Muscle layer of duodenum (tissue), 2 donors: ENCODE data around the gene CIAO3.

Experiments
- H3K27ac ChIP-seq: one replicate; pipeline ENCODE4 v1.7.0; 2013; ENCODE audit warnings: mild to moderate bottlenecking, low read length
- H3K27me3 ChIP-seq: one replicate; pipeline ENCODE4 v1.7.0; 2013; ENCODE audit warnings: low read depth, mild to moderate bottlenecking, control low read depth, low read length
- H3K36me3 ChIP-seq, 2 donors: one replicate each; pipeline ENCODE4 v1.7.0; 2013; ENCODE audit warnings: low read length in 2 of 2, control low read depth in 1 of 2, mild to moderate bottlenecking in 1 of 2; ENCODE audit not compliant: insufficient read depth in 2 of 2, control insufficient read depth in 1 of 2
- H3K4me1 ChIP-seq, 2 donors: one replicate each; pipeline ENCODE4 v1.7.0; 2013; ENCODE audit warnings: low read length in 2 of 2, mild to moderate bottlenecking in 2 of 2, control low read depth in 1 of 2, moderate library complexity in 1 of 2; ENCODE audit not compliant: insufficient read depth in 2 of 2, control insufficient read depth in 1 of 2
- H3K4me3 ChIP-seq, 2 donors: one replicate each; pipeline ENCODE4 v1.7.0; 2013; ENCODE audit warnings: low read length in 2 of 2, low read depth in 1 of 2, mild to moderate bottlenecking in 1 of 2
- H3K9me3 ChIP-seq, 2 donors: one replicate each; pipeline ENCODE4 v1.7.0; 2013; ENCODE audit warnings: low read length in 2 of 2, control low read depth in 1 of 2, mild to moderate bottlenecking in 1 of 2; ENCODE audit not compliant: control insufficient read depth in 1 of 2
- donor health status: healthy.

The CIAO3 gene

GRCh38 chr16:680967-681745, 59.6 kb downstream of the CIAO3 start:
- H3K36me3 ChIP-seq = peaks cover 5 to 19% of the 10 kb centered on the region in 2 donors
- H3K27me3 ChIP-seq = no peaks in the 10 kb centered on the region
- peak overlapping the region; percentile 68 to 85 for H3K4me3 ChIP-seq
- peaks cover 7 to 50% of the 10 kb centered on the region in 2 donors for H3K4me1 ChIP-seq
- no peaks in the 10 kb centered on the region for H3K9me3 ChIP-seq
- H3K27ac ChIP-seq = no peak overlapping the region

GRCh38 chr16:680625-680945, 60.2 kb downstream of the CIAO3 start:
- peaks cover 7 to 48% of the 10 kb centered on the region in 2 donors for H3K4me1 ChIP-seq
- H3K4me3 ChIP-seq = peak overlapping the region; percentile 68 to 85
- peaks cover 5 to 17% of the 10 kb centered on the region in 2 donors for H3K36me3 ChIP-seq
- H3K27me3 ChIP-seq = no peaks in the 10 kb centered on the region
- no peak overlapping the region for H3K27ac ChIP-seq
- no peaks in the 10 kb centered on the region for H3K9me3 ChIP-seq

GRCh38 chr16:679814-680624, 60.8 kb downstream of the CIAO3 start, which contains the start of gene STUB1:
Gene STUB1 (plus strand): TSS chr16:680410. CDS start chr16:680526, 116 bp downstream.
- peaks cover 7 to 47% of the 10 kb centered on the region in 2 donors for H3K4me1 ChIP-seq
- peak within 1 kb of the TSS; percentile 68 to 85 for H3K4me3 ChIP-seq
- H3K27ac ChIP-seq = no peak within 1 kb of the TSS
- H3K27me3 ChIP-seq = no peaks in the 10 kb centered on the region
- H3K9me3 ChIP-seq = no peaks in the 10 kb centered on the region
- H3K36me3 ChIP-seq = peaks cover 5 to 17% of the 10 kb centered on the region in 2 donors
